Endothelial cell of umbilical vein (primary cell): Measurements from ENCODE around the gene CDH20. TPM values are rescaled to one million over a fixed set of nuclear protein-coding genes. Genes with fewer than 3 reads are reported as not detected.

ENCODE experiments used
- BruUV-seq: library from RNA; stranded (reverse); fragments of 400-500 nt; replicated peaks from 2 replicates; lab custom pipeline; 2021; lab: Mats Ljungman, UMichigan
- CTCF ChIA-PET: fragments of 300-600, 350-600 bp; sonication (Branson Sonifier 250); formaldehyde crosslinking; loops from one replicate; lab custom pipeline; 2021; ENCODE audit warnings: antibody characterized with exemption, inconsistent platforms; lab: Charles Lee
- POLR2A ChIA-PET: fragments of 300-600, 350-600 bp; sonication (Branson Sonifier 250); formaldehyde crosslinking; loops from one replicate; lab custom pipeline; 2021; ENCODE audit warnings: antibody characterized with exemption, inconsistent platforms; lab: Charles Lee
- DNase-seq: peaks from one replicate; pipeline ENCODE4 v3.0.0-alpha.2; 2011; ENCODE audit warnings: low read depth, low spot score
- FAIRE-seq: peaks from 2 replicates; lab custom pipeline; 2011; peaks lifted over from hg19 to GRCh38; lab: Jason Lieb, UNC
- H2AFZ ChIP-seq: 2 replicates; pipeline ENCODE4 v1.6.0; 2012; ENCODE audit warnings: low read depth, low read length, control low read depth, inconsistent platforms
- H3K27ac ChIP-seq: 2 replicates; pipeline ENCODE4 v1.5.1; 2011; ENCODE audit warnings: low read depth, mild to moderate bottlenecking, control low read depth, low read length, moderate library complexity; ENCODE audit not compliant: insufficient read depth
- H3K27me3 ChIP-seq, 2 experiments: 2 replicates each; pipeline versions ENCODE4 v1.6.0 to v1.6.1; 2011; ENCODE audit warnings: low read length in 2 of 2, mixed read lengths in 1 of 2; ENCODE audit not compliant: control insufficient read depth in 2 of 2, insufficient read depth in 2 of 2
- H3K36me3 ChIP-seq, 2 experiments: 2 replicates in 1 of 2; 3 replicates in 1 of 2; pipeline ENCODE4 v1.5.1; 2011; ENCODE audit warnings: low read length in 2 of 2, mild to moderate bottlenecking in 1 of 2, moderate library complexity in 1 of 2; ENCODE audit not compliant: control insufficient read depth in 2 of 2, insufficient read depth in 2 of 2; ENCODE audit errors: extremely low read depth in 1 of 2
- H3K4me1 ChIP-seq: 3 replicates; pipeline ENCODE4 v1.5.1; 2011; ENCODE audit warnings: mild to moderate bottlenecking, low read length; ENCODE audit not compliant: control insufficient read depth, insufficient read depth; ENCODE audit errors: extremely low read depth
- H3K4me2 ChIP-seq: 2 replicates; pipeline ENCODE4 v1.6.1; 2011; ENCODE audit warnings: low read length, control low read depth, mixed read lengths; ENCODE audit not compliant: insufficient read depth
- H3K4me3 ChIP-seq, 3 experiments: fragments of 200-600 bp in 1 of 3; sonication (generic), shearing (Covaris generic) in 1 of 3; replicated peaks in 1 of 3; 2 replicates each; pipeline ENCODE4 v1.5.1; 2011 to 2016; ENCODE audit warnings: control low read depth in 3 of 3, low read length in 3 of 3, mild to moderate bottlenecking in 2 of 3, inconsistent platforms in 1 of 3, low read depth in 1 of 3, moderate library complexity in 1 of 3; ENCODE audit not compliant: insufficient read depth in 1 of 3
- H3K79me2 ChIP-seq: 2 replicates; pipeline ENCODE4 v1.6.0; 2012; ENCODE audit warnings: low read length, inconsistent platforms; ENCODE audit not compliant: control insufficient read depth, insufficient read depth
- H3K9ac ChIP-seq: replicated peaks from 2 replicates; pipeline ENCODE3; 2011; ENCODE audit warnings: low read length, control low read depth; ENCODE audit not compliant: insufficient read depth; ENCODE audit errors: extremely low read depth
- H3K9me1 ChIP-seq: replicated peaks from 3 replicates; pipeline ENCODE4 v1.6.0; 2011; ENCODE audit warnings: mild to moderate bottlenecking, low read length; ENCODE audit not compliant: control insufficient read depth, insufficient read depth; ENCODE audit errors: extremely low read depth
- H3K9me3 ChIP-seq: replicated peaks from 2 replicates; pipeline ENCODE4 v1.5.1; 2012; ENCODE audit warnings: low read length, inconsistent platforms; ENCODE audit not compliant: control insufficient read depth, insufficient read depth
- H4K20me1 ChIP-seq: replicated peaks from 2 replicates; pipeline ENCODE3; 2011; ENCODE audit warnings: mild to moderate bottlenecking, low read length; ENCODE audit not compliant: control insufficient read depth, insufficient read depth; ENCODE audit errors: extremely low read depth
- EZH2 ChIP-seq: IDR thresholded peaks from 2 replicates; pipeline ENCODE4 v1.6.1; 2012; ENCODE audit warnings: borderline replicate concordance, low read depth, mild to moderate bottlenecking, moderate library complexity, low read length, inconsistent platforms; ENCODE audit not compliant: severe bottlenecking
- FOS ChIP-seq: IDR thresholded peaks from 2 replicates; pipeline ENCODE4 v1.6.1; 2011; ENCODE audit warnings: mild to moderate bottlenecking, low read length, moderate library complexity, borderline replicate concordance; ENCODE audit not compliant: insufficient read depth
- GATA2 ChIP-seq: IDR thresholded peaks from 2 replicates; pipeline ENCODE4 v1.7.0; 2011; ENCODE audit warnings: low read depth, mild to moderate bottlenecking, moderate library complexity, mixed read lengths, low read length; ENCODE audit not compliant: insufficient read length, insufficient read depth
- JUN ChIP-seq: IDR thresholded peaks from 2 replicates; pipeline ENCODE4 v1.6.1; 2011; ENCODE audit warnings: borderline replicate concordance, low read depth; ENCODE audit not compliant: insufficient read length, insufficient read depth
- MYC ChIP-seq: IDR thresholded peaks from one replicate; pipeline ENCODE4 v1.6.1; 2011; ENCODE audit warnings: mild to moderate bottlenecking, low read depth, low read length
- POLR2A ChIP-seq: IDR thresholded peaks from 2 replicates; pipeline ENCODE4 v1.6.1; 2012; ENCODE audit warnings: low read depth, mild to moderate bottlenecking, control low read depth, low read length
- POLR2AphosphoS5 ChIP-seq: IDR thresholded peaks from 2 replicates; pipeline ENCODE4 v1.6.1; 2012; ENCODE audit warnings: low read depth, mild to moderate bottlenecking, control low read depth, low read length, moderate library complexity; ENCODE audit not compliant: insufficient read depth
- dilution Hi-C: fragments of 300-500 bp; cut with MboI; formaldehyde crosslinking; loops from one replicate; pipeline ENCODE4 v1.15.0; 2019; ENCODE audit warnings: low sequenced_read_pairs; ENCODE audit not compliant: extremely low pct_ligation_motif_present
- intact Hi-C: fragments of 100-400 bp; cut with micrococcal nuclease; formaldehyde crosslinking; loops from one replicate; pipeline ENCODE4 v1.10.0; 2022
- polyA plus RNA-seq, 4 experiments: library from polyadenylated mRNA; depleted of rRNA in 3 of 4; stranded (reverse) in 3 of 4; unstranded in 1 of 4; fragments of >200 nt; gene quantifications; 2 replicates each; pipeline versions ENCODE4 v1.2.1 to v1.2.3, GENCODE V29; 2011 to 2012; ENCODE audit warnings: missing spikeins in 1 of 4
- total RNA-seq: library from RNA; stranded (reverse); gene quantifications from 2 replicates; pipeline ENCODE4 v1.2.3, GENCODE V29; 2021
- TF ChIP-seq, protein P1 (sequence below): IDR thresholded peaks from 2 replicates; pipeline ENCODE4 v1.6.1; 2011; ENCODE audit not compliant: insufficient read depth, insufficient read length
- TF ChIP-seq, protein P2 (sequence below), 2 donors: IDR thresholded peaks; 1 replicate in 1 of 2; 2 replicates in 1 of 2; pipeline ENCODE4 v1.5.1; 2011; ENCODE audit warnings: low read length in 2 of 2, mild to moderate bottlenecking in 2 of 2, moderate library complexity in 2 of 2, control low read depth in 1 of 2, inconsistent platforms in 1 of 2, low read depth in 1 of 2; ENCODE audit not compliant: insufficient read depth in 1 of 2; ENCODE audit errors: extremely low read depth in 1 of 2

CDH20 gene
- total and polyA plus RNA-seq, 2 donors (not counting 3 experiments of a cell fraction or from before 2014, with no cell fraction given): not detected

DNA sequence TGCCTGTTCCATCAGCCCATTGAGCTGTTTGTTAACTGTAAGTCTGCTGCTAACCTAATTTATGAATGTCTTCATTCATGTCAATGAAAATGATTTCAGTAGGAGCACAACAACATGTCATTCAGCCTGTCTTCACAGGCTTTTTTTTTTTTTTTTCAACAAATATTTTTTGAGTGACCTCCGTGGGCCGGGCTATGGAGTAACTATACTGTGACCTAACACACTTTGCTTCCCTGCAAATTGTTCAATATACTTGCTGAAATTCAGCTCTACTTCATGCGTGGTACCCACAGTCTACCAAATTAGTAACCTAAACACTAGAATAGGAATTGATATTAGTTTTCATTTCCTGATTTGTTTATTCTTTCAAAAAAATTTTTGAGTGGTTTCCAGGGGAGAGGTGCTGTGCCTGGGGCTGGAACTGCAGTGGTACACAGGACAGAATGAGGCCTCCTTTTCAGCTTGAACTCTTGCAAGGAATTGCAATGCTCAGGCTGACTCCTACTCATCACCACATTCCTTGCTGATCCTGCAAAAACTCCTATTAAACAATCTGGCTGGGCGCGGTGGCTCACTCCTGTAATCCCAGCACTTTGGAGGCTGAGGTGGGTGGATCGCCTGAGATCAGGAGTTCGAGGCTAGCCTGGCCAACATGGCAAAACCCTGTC lies 87.1 kb downstream of the CDH20 start:
- BruUV-seq: no TSS peak
- intact Hi-C loops: no loop called here
- FAIRE-seq: no peak

GRCh38 chr18:61426492-61427053 lies 93.3 kb downstream of the CDH20 start:
- DNase-seq: no peak
- dilution Hi-C loops: no loop called here
- TF ChIP-seq POLR2A (no peak), JUN (no peak), POLR2AphosphoS5 (no peak), MYC (no peak), FOS (no peak), GATA2 (no peak), EZH2 (no peak)
- TF ChIP-seq, protein P1, sequence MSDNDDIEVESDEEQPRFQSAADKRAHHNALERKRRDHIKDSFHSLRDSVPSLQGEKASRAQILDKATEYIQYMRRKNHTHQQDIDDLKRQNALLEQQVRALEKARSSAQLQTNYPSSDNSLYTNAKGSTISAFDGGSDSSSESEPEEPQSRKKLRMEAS: no peak
- TF ChIP-seq, protein P2, sequence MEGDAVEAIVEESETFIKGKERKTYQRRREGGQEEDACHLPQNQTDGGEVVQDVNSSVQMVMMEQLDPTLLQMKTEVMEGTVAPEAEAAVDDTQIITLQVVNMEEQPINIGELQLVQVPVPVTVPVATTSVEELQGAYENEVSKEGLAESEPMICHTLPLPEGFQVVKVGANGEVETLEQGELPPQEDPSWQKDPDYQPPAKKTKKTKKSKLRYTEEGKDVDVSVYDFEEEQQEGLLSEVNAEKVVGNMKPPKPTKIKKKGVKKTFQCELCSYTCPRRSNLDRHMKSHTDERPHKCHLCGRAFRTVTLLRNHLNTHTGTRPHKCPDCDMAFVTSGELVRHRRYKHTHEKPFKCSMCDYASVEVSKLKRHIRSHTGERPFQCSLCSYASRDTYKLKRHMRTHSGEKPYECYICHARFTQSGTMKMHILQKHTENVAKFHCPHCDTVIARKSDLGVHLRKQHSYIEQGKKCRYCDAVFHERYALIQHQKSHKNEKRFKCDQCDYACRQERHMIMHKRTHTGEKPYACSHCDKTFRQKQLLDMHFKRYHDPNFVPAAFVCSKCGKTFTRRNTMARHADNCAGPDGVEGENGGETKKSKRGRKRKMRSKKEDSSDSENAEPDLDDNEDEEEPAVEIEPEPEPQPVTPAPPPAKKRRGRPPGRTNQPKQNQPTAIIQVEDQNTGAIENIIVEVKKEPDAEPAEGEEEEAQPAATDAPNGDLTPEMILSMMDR (IDR thresholded peaks at IDR 0.05; ENCODE audit: extremely low read depth in 1 of 2, insufficient read depth in 1 of 2, low read depth in 1 of 2, low read length in 2 of 2): no peak

More for the DNA sequence above, 87.1 kb downstream of the CDH20 start:
- Histone ChIP-seq H3K4me3 (no peak overlapping the region), H4K20me1 (no peaks in the 10 kb centered on the region), H3K36me3 (no peaks in the 10 kb centered on the region), H3K79me2 (no peaks in the 10 kb centered on the region), H2AFZ (no peak overlapping the region), H3K9me3 (no peaks in the 10 kb centered on the region), H3K4me1 (no peaks in the 10 kb centered on the region), H3K9ac (no peak overlapping the region), H3K27ac (no peak overlapping the region), H3K9me1 (no peaks in the 10 kb centered on the region), H3K4me2 (no peak overlapping the region), H3K27me3 (no peaks in the 10 kb centered on the region)
- POLR2A ChIA-PET: no interaction called here
- dilution Hi-C loops: no loop called here
- no peak for TF ChIP-seq POLR2AphosphoS5
- TF ChIP-seq, protein P2 (IDR thresholded peaks at IDR 0.05; ENCODE audit: extremely low read depth in 1 of 2, insufficient read depth in 1 of 2, low read depth in 1 of 2, low read length in 2 of 2): no peak
- CTCF ChIA-PET: interaction anchor here (1.0 to 2.0 kb wide), 2 partner anchors 35 to 98 kb away, joined by 3 to 5 read pairs; no protein-coding TSS in a partner anchor
- DNase-seq: no peak

More at GRCh38 chr18:61426492-61427053, 93.3 kb downstream of the CDH20 start:
- H4K20me1 ChIP-seq: no peaks in the 10 kb centered on the region
- intact Hi-C loops: no loop called here
- H3K4me3 ChIP-seq: no peak overlapping the region
- H3K36me3 ChIP-seq: no peaks in the 10 kb centered on the region
- no peak overlapping the region for H3K9ac ChIP-seq
- no peaks in the 10 kb centered on the region for H3K27me3 ChIP-seq
- no peak for FAIRE-seq
- H3K4me2 ChIP-seq: no peak overlapping the region
- ChIA-PET CTCF (no interaction called here), POLR2A (no interaction called here)
- no TSS peak for BruUV-seq
- H3K79me2 ChIP-seq: no peaks in the 10 kb centered on the region
- no peaks in the 10 kb centered on the region for H3K9me3 ChIP-seq
- no peak overlapping the region for H3K27ac ChIP-seq
- H3K4me1 ChIP-seq: no peaks in the 10 kb centered on the region
- H3K9me1 ChIP-seq: no peaks in the 10 kb centered on the region
- no peak overlapping the region for H2AFZ ChIP-seq
